ENCODE measurements around the gene ULK1. TPM values are rescaled to one million over a fixed set of nuclear protein-coding genes. Genes with fewer than 3 reads are reported as not detected.
A peak's percentile ranks its signal among the peaks of the same experiment; 100 is the strongest.
"Not testable (repeated sequence)": the region's sequence is repeated elsewhere in the genome, so short reads cannot be mapped to it uniquely, and the experiment has no call there.

The ULK1 gene
- polyA plus RNA-seq, 1 donor (not counting 4 experiments of a cell fraction or from before 2014, with no cell fraction given): 2.3 TPM

DNA sequence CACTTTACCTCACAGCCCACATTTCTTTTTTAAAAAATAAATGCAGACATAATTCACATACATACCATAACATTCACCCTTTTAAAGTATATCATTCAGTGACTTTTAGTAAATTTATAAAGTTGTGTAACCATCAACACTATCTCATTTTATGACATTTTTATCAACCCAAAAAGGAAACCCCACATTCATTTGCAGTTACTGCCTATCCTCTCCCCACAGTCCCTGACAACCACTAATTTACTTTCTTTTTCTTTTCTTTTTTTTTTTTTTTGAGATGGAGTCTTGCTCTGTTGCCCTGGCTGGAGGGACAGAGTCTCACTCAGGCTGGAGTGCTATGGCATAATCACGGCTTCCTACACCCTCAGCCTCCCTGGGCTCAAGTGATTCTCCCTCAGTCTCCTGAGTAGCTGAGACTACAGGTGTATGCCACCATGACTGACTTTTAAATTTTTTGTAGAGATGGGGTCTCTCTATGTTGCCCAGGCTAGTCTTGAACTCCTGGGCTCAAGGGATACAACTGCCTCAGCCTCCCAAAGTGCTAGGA is 53.8 kb downstream of the ULK1 start:
- H3K9me3 ChIP-seq (ENCODE audit: control insufficient read depth, low read depth, low read length): no peaks in the 10 kb centered on the region
- no peak overlapping the region for H3K9ac ChIP-seq (ENCODE audit: control insufficient read depth, extremely low read depth, insufficient read depth, low read length)
- no peak overlapping the region for H3K4me2 ChIP-seq (ENCODE audit: control insufficient read depth, extremely low read depth, insufficient read depth, low read depth, low read length)
- no peak overlapping the region for H3K27ac ChIP-seq (ENCODE audit: control insufficient read depth, insufficient read depth, low read length)
- TF ChIP-seq EZH2 (IDR thresholded peaks at IDR 0.05; ENCODE audit: low read length): no peak
- TF ChIP-seq, protein P1, sequence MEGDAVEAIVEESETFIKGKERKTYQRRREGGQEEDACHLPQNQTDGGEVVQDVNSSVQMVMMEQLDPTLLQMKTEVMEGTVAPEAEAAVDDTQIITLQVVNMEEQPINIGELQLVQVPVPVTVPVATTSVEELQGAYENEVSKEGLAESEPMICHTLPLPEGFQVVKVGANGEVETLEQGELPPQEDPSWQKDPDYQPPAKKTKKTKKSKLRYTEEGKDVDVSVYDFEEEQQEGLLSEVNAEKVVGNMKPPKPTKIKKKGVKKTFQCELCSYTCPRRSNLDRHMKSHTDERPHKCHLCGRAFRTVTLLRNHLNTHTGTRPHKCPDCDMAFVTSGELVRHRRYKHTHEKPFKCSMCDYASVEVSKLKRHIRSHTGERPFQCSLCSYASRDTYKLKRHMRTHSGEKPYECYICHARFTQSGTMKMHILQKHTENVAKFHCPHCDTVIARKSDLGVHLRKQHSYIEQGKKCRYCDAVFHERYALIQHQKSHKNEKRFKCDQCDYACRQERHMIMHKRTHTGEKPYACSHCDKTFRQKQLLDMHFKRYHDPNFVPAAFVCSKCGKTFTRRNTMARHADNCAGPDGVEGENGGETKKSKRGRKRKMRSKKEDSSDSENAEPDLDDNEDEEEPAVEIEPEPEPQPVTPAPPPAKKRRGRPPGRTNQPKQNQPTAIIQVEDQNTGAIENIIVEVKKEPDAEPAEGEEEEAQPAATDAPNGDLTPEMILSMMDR (optimal IDR thresholded peaks at IDR 0.05 in 1 of 3, IDR thresholded peaks at IDR 0.05 in 1 of 3, conservative IDR thresholded peaks at IDR 0.05 in 1 of 3; ENCODE audit: extremely low read depth in 1 of 3, insufficient read depth in 2 of 3, low read length in 3 of 3): no peak
- peaks cover 30% of the 10 kb centered on the region for H3K79me2 ChIP-seq (ENCODE audit: control insufficient read depth, insufficient read depth, low read length)
- H2AFZ ChIP-seq (ENCODE audit: control insufficient read depth, low read length): no peak overlapping the region
- dilution Hi-C loops (cut with MboI; ENCODE audit: extremely low pct_ligation_motif_present, low sequenced_read_pairs): no loop called here
- H3K36me3 ChIP-seq (ENCODE audit: control insufficient read depth in 2 of 2, extremely low read depth in 1 of 2, insufficient read depth in 2 of 2, low read length in 2 of 2): peaks cover 7 to 10% of the 10 kb centered on the region in 2 experiments
- FAIRE-seq: no peak
- H3K4me3 ChIP-seq (ENCODE audit: control insufficient read depth in 2 of 3, extremely low read depth in 1 of 3, insufficient read depth in 2 of 3, low read depth in 1 of 3, low read length in 3 of 3): no peak overlapping the region
- no peaks in the 10 kb centered on the region for H3K9me1 ChIP-seq (ENCODE audit: control insufficient read depth, extremely low read depth, insufficient read depth, low read length)
- peaks cover 8% of the 10 kb centered on the region for H3K4me1 ChIP-seq (ENCODE audit: control insufficient read depth, extremely low read depth, insufficient read depth, low read length)
- no peaks in the 10 kb centered on the region for H3K27me3 ChIP-seq (ENCODE audit: control insufficient read depth, extremely low read depth, insufficient read depth, low read length)
- H4K20me1 ChIP-seq (ENCODE audit: control insufficient read depth, extremely low read depth, insufficient read depth, low read length): no peaks in the 10 kb centered on the region
- no peak for DNase-seq (ENCODE audit: low read depth, low spot score)

DNA sequence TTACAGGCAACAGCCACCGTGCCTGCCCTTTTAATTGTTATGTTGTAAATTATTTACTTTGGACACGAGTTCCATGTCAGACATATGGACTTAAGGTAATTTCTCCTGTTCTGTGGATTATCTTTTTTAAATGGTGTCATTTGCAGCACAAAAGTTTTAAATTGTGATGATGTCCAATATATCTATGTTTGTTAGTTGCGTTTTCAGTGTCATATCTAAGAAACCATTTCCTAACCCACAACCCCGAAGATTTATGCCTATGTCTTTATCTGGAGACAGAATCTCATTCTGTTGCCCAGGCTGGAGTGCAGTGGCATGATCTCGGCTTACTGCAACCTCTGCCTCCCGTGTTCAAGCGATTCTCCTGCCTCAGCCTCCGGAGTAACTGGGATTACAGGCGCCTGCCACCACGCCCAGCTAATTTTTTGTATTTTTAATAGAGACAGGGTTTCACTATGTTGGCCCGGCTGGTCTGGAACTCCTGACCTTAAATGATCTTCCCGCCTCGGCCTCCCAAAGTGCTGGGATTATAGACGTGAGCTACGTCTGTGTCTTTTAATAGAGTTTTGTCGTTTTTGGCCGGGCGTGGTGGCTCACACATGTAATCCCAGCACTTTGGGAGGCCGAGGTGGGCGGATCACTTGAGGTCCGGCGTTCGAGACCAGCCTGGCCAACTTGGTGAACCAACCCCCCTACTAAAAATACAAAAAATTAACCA is 54.5 kb downstream of the ULK1 start:
- FAIRE-seq: not testable (repeated sequence)
- peak overlapping the region; percentile 20 for H3K27ac ChIP-seq (ENCODE audit: control insufficient read depth, insufficient read depth, low read length)

More for the DNA sequence above, 54.5 kb downstream of the ULK1 start:
- H3K4me1 ChIP-seq (ENCODE audit: control insufficient read depth, extremely low read depth, insufficient read depth, low read length); dilution Hi-C loops (cut with MboI; ENCODE audit: extremely low pct_ligation_motif_present, low sequenced_read_pairs); H3K27me3 ChIP-seq (ENCODE audit: control insufficient read depth, extremely low read depth, insufficient read depth, low read length); H4K20me1 ChIP-seq (ENCODE audit: control insufficient read depth, extremely low read depth, insufficient read depth, low read length); H3K9me3 ChIP-seq (ENCODE audit: control insufficient read depth, low read depth, low read length); H3K36me3 ChIP-seq (ENCODE audit: control insufficient read depth in 2 of 2, extremely low read depth in 1 of 2, insufficient read depth in 2 of 2, low read length in 2 of 2); DNase-seq (ENCODE audit: low read depth, low spot score); H3K9me1 ChIP-seq (ENCODE audit: control insufficient read depth, extremely low read depth, insufficient read depth, low read length): not testable (repeated sequence)
- H3K9ac ChIP-seq (ENCODE audit: control insufficient read depth, extremely low read depth, insufficient read depth, low read length): peak overlapping the region; percentile 63
- H3K4me3 ChIP-seq (ENCODE audit: control insufficient read depth in 2 of 3, extremely low read depth in 1 of 3, insufficient read depth in 2 of 3, low read depth in 1 of 3, low read length in 3 of 3): peak overlapping the region; percentile 32 to 61 (median 38)
- H2AFZ ChIP-seq (ENCODE audit: control insufficient read depth, low read length): peak overlapping the region; percentile 97
- H3K4me2 ChIP-seq (ENCODE audit: control insufficient read depth, extremely low read depth, insufficient read depth, low read depth, low read length): peak overlapping the region; percentile 71
- peaks cover 37% of the 10 kb centered on the region for H3K79me2 ChIP-seq (ENCODE audit: control insufficient read depth, insufficient read depth, low read length)
